OCI-LY3 (cell line): ENCODE data around the gene CFAP97D2.

Source experiments
- EZH2phosphoT487 ChIP-seq: fragments of 200-600 bp; shearing (Covaris generic); IDR thresholded peaks from 2 replicates; pipeline ENCODE4 v1.6.1; 2018; ENCODE audit warnings: antibody characterized with exemption, mixed run types, low read depth
- TF ChIP-seq, protein P1 (sequence below): fragments of 200-600, 300-600 bp; sonication (generic); IDR thresholded peaks from 2 replicates; pipeline ENCODE4 v1.5.1; 2014; ENCODE audit warnings: antibody characterized with exemption, low read length, low read depth

GRCh38 chr13:114225610-114226009, 46.6 kb downstream of the CFAP97D2 start:
- TF ChIP-seq, protein P1, sequence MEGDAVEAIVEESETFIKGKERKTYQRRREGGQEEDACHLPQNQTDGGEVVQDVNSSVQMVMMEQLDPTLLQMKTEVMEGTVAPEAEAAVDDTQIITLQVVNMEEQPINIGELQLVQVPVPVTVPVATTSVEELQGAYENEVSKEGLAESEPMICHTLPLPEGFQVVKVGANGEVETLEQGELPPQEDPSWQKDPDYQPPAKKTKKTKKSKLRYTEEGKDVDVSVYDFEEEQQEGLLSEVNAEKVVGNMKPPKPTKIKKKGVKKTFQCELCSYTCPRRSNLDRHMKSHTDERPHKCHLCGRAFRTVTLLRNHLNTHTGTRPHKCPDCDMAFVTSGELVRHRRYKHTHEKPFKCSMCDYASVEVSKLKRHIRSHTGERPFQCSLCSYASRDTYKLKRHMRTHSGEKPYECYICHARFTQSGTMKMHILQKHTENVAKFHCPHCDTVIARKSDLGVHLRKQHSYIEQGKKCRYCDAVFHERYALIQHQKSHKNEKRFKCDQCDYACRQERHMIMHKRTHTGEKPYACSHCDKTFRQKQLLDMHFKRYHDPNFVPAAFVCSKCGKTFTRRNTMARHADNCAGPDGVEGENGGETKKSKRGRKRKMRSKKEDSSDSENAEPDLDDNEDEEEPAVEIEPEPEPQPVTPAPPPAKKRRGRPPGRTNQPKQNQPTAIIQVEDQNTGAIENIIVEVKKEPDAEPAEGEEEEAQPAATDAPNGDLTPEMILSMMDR = no peak
- TF ChIP-seq EZH2phosphoT487 = no peak
